Measurements from ENCODE around the gene SOCS1.

DNA sequence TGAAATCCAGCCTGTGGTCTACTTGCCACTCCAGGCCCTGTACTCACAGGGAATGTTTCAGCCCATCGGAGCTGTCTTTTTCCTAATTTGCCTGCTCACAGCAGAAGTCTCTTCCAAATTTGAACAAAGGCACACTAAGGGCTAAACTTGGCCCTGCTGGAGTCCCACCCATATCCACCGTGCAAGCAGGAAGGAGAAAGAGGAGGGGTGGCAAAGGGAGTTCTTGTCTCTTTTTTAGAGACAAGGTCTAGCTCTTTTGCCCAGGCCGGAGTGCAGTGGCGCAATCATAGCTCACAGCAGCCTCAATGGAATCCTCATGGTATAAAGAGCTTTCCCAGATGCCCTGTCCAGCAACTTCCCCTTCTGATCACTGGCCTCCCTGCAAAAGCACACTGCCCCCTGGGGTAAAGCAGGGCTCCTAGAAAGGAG is 27.8 kb upstream of the SOCS1 start:
- TF ChIP-seq, protein P1, sequence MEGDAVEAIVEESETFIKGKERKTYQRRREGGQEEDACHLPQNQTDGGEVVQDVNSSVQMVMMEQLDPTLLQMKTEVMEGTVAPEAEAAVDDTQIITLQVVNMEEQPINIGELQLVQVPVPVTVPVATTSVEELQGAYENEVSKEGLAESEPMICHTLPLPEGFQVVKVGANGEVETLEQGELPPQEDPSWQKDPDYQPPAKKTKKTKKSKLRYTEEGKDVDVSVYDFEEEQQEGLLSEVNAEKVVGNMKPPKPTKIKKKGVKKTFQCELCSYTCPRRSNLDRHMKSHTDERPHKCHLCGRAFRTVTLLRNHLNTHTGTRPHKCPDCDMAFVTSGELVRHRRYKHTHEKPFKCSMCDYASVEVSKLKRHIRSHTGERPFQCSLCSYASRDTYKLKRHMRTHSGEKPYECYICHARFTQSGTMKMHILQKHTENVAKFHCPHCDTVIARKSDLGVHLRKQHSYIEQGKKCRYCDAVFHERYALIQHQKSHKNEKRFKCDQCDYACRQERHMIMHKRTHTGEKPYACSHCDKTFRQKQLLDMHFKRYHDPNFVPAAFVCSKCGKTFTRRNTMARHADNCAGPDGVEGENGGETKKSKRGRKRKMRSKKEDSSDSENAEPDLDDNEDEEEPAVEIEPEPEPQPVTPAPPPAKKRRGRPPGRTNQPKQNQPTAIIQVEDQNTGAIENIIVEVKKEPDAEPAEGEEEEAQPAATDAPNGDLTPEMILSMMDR (conservative IDR thresholded peaks at IDR 0.05; ENCODE audit: low read length) = no peak
- no peak for TF ChIP-seq EZH2phosphoT487 (IDR thresholded peaks at IDR 0.05; ENCODE audit: borderline replicate concordance, low read depth, low read length)

Data from OCI-LY7 (cell line).